Germinal center (tissue), 1 donor: ENCODE data around the gene WNT3.
A peak's percentile ranks its signal among the peaks of the same experiment; 100 is the strongest.
"Not testable (repeated sequence)": the region's sequence is repeated elsewhere in the genome, so short reads cannot be mapped to it uniquely, and the experiment has no call there.

Experiments
- DNase-seq: peaks from one replicate; pipeline ENCODE4 v3.0.0; 2012; ENCODE audit warnings: mixed read lengths, low spot score

Gene WNT3

GRCh38 chr17:46783031-46783593 is 35.4 kb downstream of the WNT3 start:
- no peak for DNase-seq

- peak; percentile 30 for DNase-seq
Measured at GRCh38 chr17:46782250-46782953, 36.1 kb downstream of the WNT3 start.

- DNase-seq = no peak
Measured at GRCh38 chr17:46780003-46780373, 38.5 kb downstream of the WNT3 start.

GRCh38 chr17:46777943-46778915 is 40.3 kb downstream of the WNT3 start:
- DNase-seq = no peak

- no peak for DNase-seq
Measured at GRCh38 chr17:46776298-46777005, 42.0 kb downstream of the WNT3 start.

GRCh38 chr17:46774108-46774737 is 44.3 kb downstream of the WNT3 start:
- no peak for DNase-seq

- DNase-seq = no peak
Measured at GRCh38 chr17:46773676-46774075, 44.8 kb downstream of the WNT3 start.

- no peak for DNase-seq
Measured at GRCh38 chr17:46773221-46773605, 45.3 kb downstream of the WNT3 start.

- DNase-seq = no peak
Measured at GRCh38 chr17:46772475-46773220, 45.8 kb downstream of the WNT3 start.

GRCh38 chr17:46771561-46772474 is 46.7 kb downstream of the WNT3 start:
- peak; percentile 30 for DNase-seq

GRCh38 chr17:46770818-46771560 is 47.5 kb downstream of the WNT3 start:
- peak; percentile 47 for DNase-seq

- DNase-seq = no peak
Measured at GRCh38 chr17:46770439-46770817, 48.1 kb downstream of the WNT3 start.

- no peak for DNase-seq
Measured at GRCh38 chr17:46769531-46770438, 48.7 kb downstream of the WNT3 start.

GRCh38 chr17:46768896-46769295 is 49.6 kb downstream of the WNT3 start:
- not testable (repeated sequence) for DNase-seq

- no peak for DNase-seq
Measured at GRCh38 chr17:46768540-46768870, 50.0 kb downstream of the WNT3 start.

- no peak for DNase-seq
Measured at GRCh38 chr17:46766493-46767491, 51.7 kb downstream of the WNT3 start.

- DNase-seq = no peak
Measured at GRCh38 chr17:46765453-46765852, 53.0 kb downstream of the WNT3 start.
